ENCODE measurements around the gene TARS1.

Gene TARS1

DNA sequence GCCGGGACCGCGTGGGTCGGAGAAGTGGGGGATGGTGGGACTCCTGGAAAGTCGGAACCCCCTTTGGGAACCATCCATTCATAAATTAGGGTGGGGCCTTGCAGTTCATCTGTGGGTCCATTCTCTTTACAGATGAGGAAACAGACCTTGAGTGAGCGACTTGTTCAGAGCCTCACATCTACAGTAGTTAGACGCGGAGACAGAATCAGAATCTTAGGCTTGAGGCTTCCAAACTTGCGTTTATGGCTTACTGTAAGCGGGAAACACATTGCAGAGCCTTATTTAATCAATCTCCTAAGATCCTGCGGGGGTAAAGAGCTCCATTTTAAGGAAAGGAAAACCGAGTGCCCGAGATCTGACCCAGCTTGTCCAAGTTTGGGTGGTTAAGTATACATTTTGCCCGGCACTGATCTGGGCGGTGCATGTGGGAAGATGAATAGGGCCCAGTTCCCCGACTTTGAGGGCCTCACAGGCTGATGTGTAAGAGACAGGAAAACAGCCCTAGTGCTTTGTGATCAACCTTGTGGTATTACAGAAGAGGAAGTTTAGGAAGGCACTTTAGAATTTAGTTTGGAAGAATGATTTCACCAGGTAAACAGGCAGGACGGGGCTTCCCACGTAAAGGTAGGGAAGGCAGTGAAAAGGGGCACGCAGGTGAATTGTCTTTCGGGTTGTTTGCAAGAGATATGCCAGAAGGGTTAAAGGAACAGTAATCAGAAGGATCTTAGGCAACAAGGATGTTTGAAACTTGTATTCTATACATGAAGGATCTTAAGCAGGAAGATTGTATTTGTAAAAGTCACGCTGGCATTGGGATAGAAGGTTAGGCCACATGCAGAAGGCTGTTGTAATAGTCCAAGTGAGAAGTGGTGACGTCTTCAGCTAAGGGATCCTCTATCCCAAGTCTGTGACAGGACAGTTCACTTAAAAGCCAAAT, 744 bp downstream of the TARS1 start:
- peaks cover 5% of the 10 kb centered on the region for H3K4me1 ChIP-seq (ENCODE audit: control insufficient read depth, insufficient read depth, low read length)
- H3K9me3 ChIP-seq (ENCODE audit: control insufficient read depth, insufficient read depth, low read depth, low read length), result no peaks in the 10 kb centered on the region
- ChIA-PET POLR2A (interaction anchor here (0.6 to 1.9 kb wide), 6 partner anchors 12 to 1363 kb away, joined by 3 to 8 read pairs (median 4); partner anchors contain the start of gene AMACR), CTCF (interaction anchor here (1.1 kb wide), 1 partner anchor 529 kb away, joined by 5 read pairs; no protein-coding TSS in a partner anchor)
- H3K36me3 ChIP-seq (ENCODE audit: control insufficient read depth in 2 of 2, insufficient read depth in 1 of 2, low read length in 2 of 2), result peaks cover 21 to 26% of the 10 kb centered on the region in 2 experiments
- peak overlapping the region; percentile 96 for H3K27ac ChIP-seq (ENCODE audit: extremely low read depth, low read depth, low read length)
- peak overlapping the region; percentile 73 for H3K4me3 ChIP-seq (ENCODE audit: low read depth, low read length)
- TF ChIP-seq ZNF621 (tag by site-specific recombination; IDR thresholded peaks at IDR 0.05) (no peak), KLF10 (tag by site-specific recombination; IDR thresholded peaks at IDR 0.05) (no peak), GLIS2 (tag by site-specific recombination; IDR thresholded peaks at IDR 0.05) (no peak), TSHZ1 (tag by site-specific recombination; IDR thresholded peaks at IDR 0.05; ENCODE audit: borderline replicate concordance) (no peak), ZNF426 (tag by site-specific recombination; IDR thresholded peaks at IDR 0.05) (no peak), ZBTB21 (tag by site-specific recombination; IDR thresholded peaks at IDR 0.05) (no peak; the same call in 1 of the 2 replicates), ZBTB11 (tag by site-specific recombination; conservative IDR thresholded peaks at IDR 0.05; ENCODE audit: low read depth) (peak; percentile 13), ZNF549 (tag by site-specific recombination; IDR thresholded peaks at IDR 0.05) (no peak), KLF1 (tag by site-specific recombination; IDR thresholded peaks at IDR 0.05) (no peak), MZF1 (tag by site-specific recombination; IDR thresholded peaks at IDR 0.05; ENCODE audit: borderline replicate concordance) (no peak), ZNF221 (tag by site-specific recombination; IDR thresholded peaks at IDR 0.05; ENCODE audit: borderline replicate concordance) (no peak), ZNF501 (tag by site-specific recombination; IDR thresholded peaks at IDR 0.05) (no peak), REPIN1 (tag by site-specific recombination; IDR thresholded peaks at IDR 0.05; ENCODE audit: low read depth) (no peak), YY1 (tag by site-specific recombination; IDR thresholded peaks at IDR 0.05) (peak; percentile 76; the same call in 1 of the 2 replicates), ZNF114 (tag by site-specific recombination; IDR thresholded peaks at IDR 0.05) (no peak), ZBTB10 (tag by site-specific recombination; IDR thresholded peaks at IDR 0.05) (peak; percentile 81), YY2 (tag by site-specific recombination; IDR thresholded peaks at IDR 0.05) (no peak), ZNF707 (tag by site-specific recombination; IDR thresholded peaks at IDR 0.05) (no peak), ZNF624 (tag by site-specific recombination; IDR thresholded peaks at IDR 0.05) (no peak), ZNF692 (tag by site-specific recombination; IDR thresholded peaks at IDR 0.05) (no peak), ZNF138 (tag by site-specific recombination; IDR thresholded peaks at IDR 0.05; ENCODE audit: borderline replicate concordance) (no peak), ZNF791 (tag by site-specific recombination; IDR thresholded peaks at IDR 0.05) (no peak), ZNF335 (tag by site-specific recombination; conservative IDR thresholded peaks at IDR 0.05) (peak; percentile 87), ZNF140 (tag by site-specific recombination; IDR thresholded peaks at IDR 0.05) (no peak), ZNF174 (tag by site-specific recombination; IDR thresholded peaks at IDR 0.05) (no peak), KLF9 (tag by site-specific recombination; IDR thresholded peaks at IDR 0.05; ENCODE audit: low read depth) (no peak), ZEB2 (tag by site-specific recombination; IDR thresholded peaks at IDR 0.05) (peak; percentile 27; the same call in 1 of the 2 replicates)
